OCI-LY3 (cell line): ENCODE results near the gene DNAH11.

Source experiments
- CTCF ChIP-seq: fragments of 200-600, 300-600 bp; sonication (generic); IDR thresholded peaks from 2 replicates; pipeline ENCODE4 v1.5.1; 2014; ENCODE audit warnings: antibody characterized with exemption, low read length, low read depth
- EZH2phosphoT487 ChIP-seq: fragments of 200-600 bp; shearing (Covaris generic); IDR thresholded peaks from 2 replicates; pipeline ENCODE4 v1.6.1; 2018; ENCODE audit warnings: antibody characterized with exemption, mixed run types, low read depth

- TF ChIP-seq CTCF (no peak), EZH2phosphoT487 (no peak)
These were observed 127.7 kb downstream of the DNAH11 start for GRCh38 chr7:21670496-21670895.
